Measurements from ENCODE around the gene RNF32. TPM values are rescaled to one million over a fixed set of nuclear protein-coding genes. Genes with fewer than 3 reads are reported as not detected.
"Not testable (repeated sequence)": the region's sequence is repeated elsewhere in the genome, so short reads cannot be mapped to it uniquely, and the experiment has no call there.

The RNF32 gene
- total RNA-seq, 2 donors from 2014 or later: 2.0 TPM

- no peak overlapping the region for H3K9ac ChIP-seq (ENCODE audit: low read depth in 2 of 2, low read length in 2 of 2)
- H3K27me3 ChIP-seq: no peaks in the 10 kb centered on the region
- H3K9me3 ChIP-seq: no peaks in the 10 kb centered on the region
- no peak overlapping the region for H3K27ac ChIP-seq
- H3K4me1 ChIP-seq: no peaks in the 10 kb centered on the region
- intact Hi-C loops (cut with DNase I): no loop called here
- no peak for TF ChIP-seq CTCF (IDR thresholded peaks at IDR 0.05)
- H3K36me3 ChIP-seq: no peaks in the 10 kb centered on the region
- DNase-seq: no peak
- H3K4me3 ChIP-seq: no peak overlapping the region
Measured at GRCh38 chr7:156629873-156630272, 10.7 kb upstream of the RNF32 start.

DNA sequence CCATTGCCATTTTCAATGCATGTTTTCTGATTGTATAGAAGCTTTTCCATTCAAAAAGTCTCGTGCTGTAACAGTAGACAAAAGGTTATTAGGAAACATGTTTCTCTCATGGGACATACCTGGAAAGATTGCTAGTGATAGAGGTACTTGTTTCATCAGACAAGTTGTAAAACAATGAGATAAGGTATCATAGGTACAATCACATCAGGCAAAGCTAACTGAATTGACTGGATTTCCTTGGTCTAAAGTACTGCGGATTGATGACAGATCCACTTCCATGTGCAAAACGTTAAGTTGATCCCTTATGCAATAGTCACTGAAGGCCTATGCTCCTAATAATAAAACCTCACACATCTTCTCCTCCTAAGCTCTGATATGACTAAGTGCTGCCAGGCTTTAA, 6.5 kb upstream of the RNF32 start:
- intact Hi-C loops (cut with DNase I): no loop called here
- H3K27ac ChIP-seq: no peak overlapping the region
- H3K9ac ChIP-seq (ENCODE audit: low read depth in 2 of 2, low read length in 2 of 2): no peak overlapping the region
- no peaks in the 10 kb centered on the region for H3K9me3 ChIP-seq
- no peaks in the 10 kb centered on the region for H3K27me3 ChIP-seq
- no peak for TF ChIP-seq CTCF (IDR thresholded peaks at IDR 0.05)
- DNase-seq: no peak
- no peak overlapping the region for H3K4me3 ChIP-seq
- no peaks in the 10 kb centered on the region for H3K36me3 ChIP-seq
- H3K4me1 ChIP-seq: no peaks in the 10 kb centered on the region

GRCh38 chr7:156635529-156636385, 4.8 kb upstream of the RNF32 start:
- no peak overlapping the region for H3K4me3 ChIP-seq
- intact Hi-C loops (cut with DNase I): no loop called here
- no peaks in the 10 kb centered on the region for H3K36me3 ChIP-seq
- no peak overlapping the region for H3K9ac ChIP-seq (ENCODE audit: low read depth in 2 of 2, low read length in 2 of 2)
- H3K27ac ChIP-seq: no peak overlapping the region
- H3K27me3 ChIP-seq: no peaks in the 10 kb centered on the region
- H3K4me1 ChIP-seq: peaks cover 3% of the 10 kb centered on the region
- no peak for TF ChIP-seq CTCF (IDR thresholded peaks at IDR 0.05)
- no peak for DNase-seq
- no peaks in the 10 kb centered on the region for H3K9me3 ChIP-seq

DNA sequence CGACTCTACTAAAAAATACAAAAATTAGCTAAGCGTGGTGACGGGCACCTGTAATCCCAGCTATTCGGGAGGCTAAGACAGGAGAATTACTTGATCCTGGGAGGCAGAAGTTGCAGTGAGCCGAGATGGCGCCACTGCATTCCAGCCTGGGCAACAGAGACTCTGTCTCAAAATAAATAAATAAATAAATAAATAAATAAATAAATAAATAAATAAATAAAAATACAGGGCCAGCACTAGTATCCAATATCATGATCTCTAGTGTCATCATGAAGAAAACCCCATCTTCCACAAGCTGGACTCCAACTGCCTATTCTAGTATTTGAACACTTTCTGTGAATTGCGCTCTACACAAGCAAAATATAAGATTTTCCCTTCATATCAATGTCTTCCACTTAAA, 3.5 kb upstream of the RNF32 start:
- DNase-seq; H3K9ac ChIP-seq (ENCODE audit: low read depth in 2 of 2, low read length in 2 of 2); H3K9me3 ChIP-seq; H3K27ac ChIP-seq; H3K4me1 ChIP-seq; H3K36me3 ChIP-seq; H3K4me3 ChIP-seq; intact Hi-C loops (cut with DNase I); H3K27me3 ChIP-seq: not testable (repeated sequence)

DNA sequence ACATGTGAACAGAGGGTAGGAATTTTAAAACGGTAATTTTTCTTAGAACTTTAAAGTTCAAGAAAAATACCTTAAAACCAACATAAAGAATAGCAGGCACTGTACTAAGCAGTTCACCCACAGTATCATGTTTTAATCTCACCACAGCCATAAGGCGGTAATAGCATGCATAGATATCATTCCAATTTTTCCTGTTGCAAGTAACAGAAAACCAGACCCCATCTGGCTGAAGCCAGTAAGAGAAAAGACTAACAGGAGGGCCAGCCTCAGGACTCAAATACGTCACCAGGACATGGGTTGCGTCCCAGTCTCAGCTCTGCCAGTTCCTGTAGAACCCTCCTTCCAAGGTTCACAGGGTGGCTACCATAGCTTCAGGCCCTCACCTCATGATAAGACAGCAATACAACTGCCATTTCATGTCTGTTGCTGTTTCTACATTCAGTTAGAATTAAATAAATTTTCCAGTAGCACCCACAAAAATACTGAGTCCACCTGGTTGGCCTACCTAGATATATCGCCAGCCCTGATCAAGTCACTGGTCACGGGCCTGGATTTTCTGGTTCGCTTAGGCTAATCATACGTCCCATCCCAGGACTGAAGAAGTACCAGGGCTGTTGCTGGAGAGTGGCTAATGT, 2.0 kb upstream of the RNF32 start:
- Histone ChIP-seq H3K36me3 (no peaks in the 10 kb centered on the region), H3K9me3 (no peaks in the 10 kb centered on the region), H3K27me3 (no peaks in the 10 kb centered on the region), H3K4me3 (no peak overlapping the region), H3K4me1 (peaks cover 3% of the 10 kb centered on the region), H3K9ac (ENCODE audit: low read depth in 2 of 2, low read length in 2 of 2) (no peak overlapping the region), H3K27ac (no peak overlapping the region)
- no peak for TF ChIP-seq CTCF (IDR thresholded peaks at IDR 0.05)
- intact Hi-C loops (cut with DNase I): no loop called here
- DNase-seq: no peak
